SU-DHL-6 (cell line): ENCODE data around the gene TMEM97.

Experiments
- H2AFZ ChIP-seq: fragments of 200-600 bp; sonication (generic); 2 replicates; pipeline ENCODE4 v1.6.1; 2014; ENCODE audit warnings: low read depth, mild to moderate bottlenecking, moderate library complexity, mixed read lengths, antibody characterized with exemption, low read length; ENCODE audit not compliant: severe bottlenecking
- H3F3A ChIP-seq: fragments of 200-600 bp; shearing (Covaris generic); 2 replicates; pipeline ENCODE4 v1.6.0; 2016; ENCODE audit warnings: antibody characterized with exemption, mild to moderate bottlenecking; ENCODE audit not compliant: insufficient read depth
- H3K27ac ChIP-seq: fragments of 200-600 bp; sonication (generic); 2 replicates; pipeline ENCODE4 v1.5.1; 2016; ENCODE audit warnings: low read depth, mild to moderate bottlenecking, low read length, moderate library complexity, mixed read lengths
- H3K27me3 ChIP-seq: fragments of 200-600 bp; sonication (generic), shearing (Covaris generic); 2 replicates; pipeline ENCODE4 v1.6.0; 2014; ENCODE audit warnings: mild to moderate bottlenecking, low read length
- H3K36me3 ChIP-seq: fragments of 200-600 bp; sonication (generic); 2 replicates; pipeline ENCODE4 v1.6.1; 2014; ENCODE audit warnings: mild to moderate bottlenecking, low read length, mixed read lengths
- H3K4me2 ChIP-seq: fragments of 300-600, 200-600 bp; shearing (Covaris generic), sonication (generic); 2 replicates; pipeline ENCODE4 v1.6.0; 2014; ENCODE audit warnings: low read length, low read depth, mild to moderate bottlenecking; ENCODE audit not compliant: poor library complexity, severe bottlenecking
- H3K4me3 ChIP-seq: fragments of 200-600 bp; sonication (generic); 2 replicates; pipeline ENCODE4 v1.5.1; 2014; ENCODE audit warnings: antibody characterized with exemption, low read length, mild to moderate bottlenecking, mixed read lengths; ENCODE audit not compliant: insufficient read depth, poor library complexity, severe bottlenecking
- H3K79me2 ChIP-seq: fragments of 200-600 bp; sonication (generic); 2 replicates; pipeline ENCODE4 v1.6.1; 2014; ENCODE audit warnings: mild to moderate bottlenecking, low read length, moderate library complexity; ENCODE audit not compliant: insufficient read depth
- H3K9ac ChIP-seq: fragments of 200-600 bp; sonication (generic); 2 replicates; pipeline ENCODE4 v1.7.0; 2014; ENCODE audit warnings: mild to moderate bottlenecking, low read length
- H3K9me2 ChIP-seq: fragments of 200-600 bp; sonication (generic); replicated peaks from 2 replicates; pipeline ENCODE4 v1.6.1; 2014; ENCODE audit warnings: low read length; ENCODE audit not compliant: insufficient read depth
- H3K9me3 ChIP-seq: fragments of 200-600 bp; sonication (generic); 2 replicates; pipeline ENCODE4 v1.6.1; 2014; ENCODE audit warnings: low read length, mixed read lengths; ENCODE audit not compliant: insufficient read depth
- H4K20me1 ChIP-seq: fragments of 200-600 bp; sonication (generic); 2 replicates; pipeline ENCODE4 v1.6.1; 2014; ENCODE audit warnings: low read depth, mild to moderate bottlenecking, antibody characterized with exemption, low read length, moderate library complexity, mixed read lengths
- EZH2phosphoT487 ChIP-seq: fragments of 200-600 bp; sonication (generic), shearing (Covaris generic); conservative IDR thresholded peaks from 2 replicates; pipeline ENCODE4 v1.6.1; 2018; ENCODE audit warnings: mild to moderate bottlenecking, antibody characterized with exemption, low read length, moderate library complexity, mixed read lengths
- TF ChIP-seq, protein P1 (sequence below): fragments of 200-600 bp; sonication (generic); IDR thresholded peaks from one replicate; pipeline ENCODE4 v1.5.1; 2017; ENCODE audit warnings: antibody characterized with exemption, mild to moderate bottlenecking, low read length, moderate library complexity; ENCODE audit not compliant: insufficient read depth, poor library complexity, severe bottlenecking

The TMEM97 gene

GRCh38 chr17:28276011-28276410 is 43.0 kb upstream of the TMEM97 start:
- Histone ChIP-seq H3K79me2 (no peaks in the 10 kb centered on the region), H3K9me3 (no peaks in the 10 kb centered on the region), H3K9ac (no peak overlapping the region), H3K36me3 (no peaks in the 10 kb centered on the region), H3K9me2 (no peaks in the 10 kb centered on the region), H2AFZ (no peak overlapping the region), H3K27me3 (no peaks in the 10 kb centered on the region), H3K4me2 (no peak overlapping the region), H3F3A (no peaks in the 10 kb centered on the region), H4K20me1 (no peaks in the 10 kb centered on the region), H3K27ac (no peak overlapping the region), H3K4me3 (no peak overlapping the region)
- TF ChIP-seq, protein P1, sequence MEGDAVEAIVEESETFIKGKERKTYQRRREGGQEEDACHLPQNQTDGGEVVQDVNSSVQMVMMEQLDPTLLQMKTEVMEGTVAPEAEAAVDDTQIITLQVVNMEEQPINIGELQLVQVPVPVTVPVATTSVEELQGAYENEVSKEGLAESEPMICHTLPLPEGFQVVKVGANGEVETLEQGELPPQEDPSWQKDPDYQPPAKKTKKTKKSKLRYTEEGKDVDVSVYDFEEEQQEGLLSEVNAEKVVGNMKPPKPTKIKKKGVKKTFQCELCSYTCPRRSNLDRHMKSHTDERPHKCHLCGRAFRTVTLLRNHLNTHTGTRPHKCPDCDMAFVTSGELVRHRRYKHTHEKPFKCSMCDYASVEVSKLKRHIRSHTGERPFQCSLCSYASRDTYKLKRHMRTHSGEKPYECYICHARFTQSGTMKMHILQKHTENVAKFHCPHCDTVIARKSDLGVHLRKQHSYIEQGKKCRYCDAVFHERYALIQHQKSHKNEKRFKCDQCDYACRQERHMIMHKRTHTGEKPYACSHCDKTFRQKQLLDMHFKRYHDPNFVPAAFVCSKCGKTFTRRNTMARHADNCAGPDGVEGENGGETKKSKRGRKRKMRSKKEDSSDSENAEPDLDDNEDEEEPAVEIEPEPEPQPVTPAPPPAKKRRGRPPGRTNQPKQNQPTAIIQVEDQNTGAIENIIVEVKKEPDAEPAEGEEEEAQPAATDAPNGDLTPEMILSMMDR = no peak
- TF ChIP-seq EZH2phosphoT487 = no peak

- no peak overlapping the region for H3K4me3 ChIP-seq
- no peaks in the 10 kb centered on the region for H3K79me2 ChIP-seq
- H3F3A ChIP-seq = no peaks in the 10 kb centered on the region
- no peaks in the 10 kb centered on the region for H3K36me3 ChIP-seq
- TF ChIP-seq, protein P1 = no peak
- no peak for TF ChIP-seq EZH2phosphoT487
- no peaks in the 10 kb centered on the region for H4K20me1 ChIP-seq
- no peaks in the 10 kb centered on the region for H3K9me2 ChIP-seq
- no peak overlapping the region for H3K4me2 ChIP-seq
- H3K27me3 ChIP-seq = no peaks in the 10 kb centered on the region
- no peak overlapping the region for H3K27ac ChIP-seq
- no peak overlapping the region for H2AFZ ChIP-seq
- H3K9me3 ChIP-seq = no peaks in the 10 kb centered on the region
- H3K9ac ChIP-seq = no peak overlapping the region
Measured at GRCh38 chr17:28279411-28279810, 39.6 kb upstream of the TMEM97 start.

GRCh38 chr17:28280826-28281225 is 38.2 kb upstream of the TMEM97 start:
- TF ChIP-seq EZH2phosphoT487 = no peak
- TF ChIP-seq, protein P1 = no peak
- no peak overlapping the region for H3K4me2 ChIP-seq

GRCh38 chr17:28282596-28282995 is 36.4 kb upstream of the TMEM97 start:
- no peak overlapping the region for H3K4me2 ChIP-seq
- TF ChIP-seq, protein P1 = no peak
- no peak for TF ChIP-seq EZH2phosphoT487
- H3K4me3 ChIP-seq = no peak overlapping the region
- no peaks in the 10 kb centered on the region for H3K79me2 ChIP-seq
- H3K9ac ChIP-seq = no peak overlapping the region
- H3K27ac ChIP-seq = no peak overlapping the region
- no peaks in the 10 kb centered on the region for H3F3A ChIP-seq
- no peaks in the 10 kb centered on the region for H4K20me1 ChIP-seq
- H3K9me3 ChIP-seq = no peaks in the 10 kb centered on the region
- H3K36me3 ChIP-seq = no peaks in the 10 kb centered on the region
- H2AFZ ChIP-seq = no peak overlapping the region
- H3K27me3 ChIP-seq = no peaks in the 10 kb centered on the region
- no peaks in the 10 kb centered on the region for H3K9me2 ChIP-seq

More at GRCh38 chr17:28280826-28281225, 38.2 kb upstream of the TMEM97 start:
- no peaks in the 10 kb centered on the region for H3K79me2 ChIP-seq
- H3K27me3 ChIP-seq = no peaks in the 10 kb centered on the region
- H3K27ac ChIP-seq = no peak overlapping the region
- H4K20me1 ChIP-seq = no peaks in the 10 kb centered on the region
- H3K36me3 ChIP-seq = no peaks in the 10 kb centered on the region
- no peak overlapping the region for H3K4me3 ChIP-seq
- no peaks in the 10 kb centered on the region for H3K9me2 ChIP-seq
- H3K9ac ChIP-seq = no peak overlapping the region
- H3F3A ChIP-seq = no peaks in the 10 kb centered on the region
- H3K9me3 ChIP-seq = no peaks in the 10 kb centered on the region
- no peak overlapping the region for H2AFZ ChIP-seq
